ENCODE measurements around the gene P4HA1.

GRCh38 chr10:73086816-73087215 lies 9.8 kb downstream of the P4HA1 start:
- TF ChIP-seq CTCF (IDR thresholded peaks at IDR 0.05; ENCODE audit: poor library complexity, severe bottlenecking) (no peak), EP300 (conservative IDR thresholded peaks at IDR 0.05; ENCODE audit: poor library complexity, severe bottlenecking) (no peak), RAD21 (conservative IDR thresholded peaks at IDR 0.05) (no peak), MXI1 (conservative IDR thresholded peaks at IDR 0.05; ENCODE audit: poor library complexity, severe bottlenecking) (no peak), POLR2AphosphoS5 (IDR thresholded peaks at IDR 0.05) (no peak), EZH2 (IDR thresholded peaks at IDR 0.05; ENCODE audit: borderline replicate concordance, insufficient read depth, low read length, poor library complexity, severe bottlenecking) (no peak)
